HG03571 (cell line): Measurements from ENCODE around the gene RDX.

Experiments used
- ATAC-seq: cut with Tn5 transposase; IDR thresholded peaks from one replicate; pipeline ENCODE4 v1.9.1; 2021; ENCODE audit not compliant: unreplicated experiment

RDX gene

GRCh38 chr11:110133160-110133559, 163.3 kb downstream of the RDX start:
- no peak for ATAC-seq

- ATAC-seq = no peak
Measured at GRCh38 chr11:110131386-110132123, 164.9 kb downstream of the RDX start.

- no peak for ATAC-seq
Measured at GRCh38 chr11:110130642-110131238, 165.7 kb downstream of the RDX start.

GRCh38 chr11:110128161-110128560, 168.3 kb downstream of the RDX start:
- no peak for ATAC-seq

GRCh38 chr11:110126936-110127335, 169.5 kb downstream of the RDX start:
- ATAC-seq = no peak

GRCh38 chr11:110125632-110126031, 170.8 kb downstream of the RDX start:
- ATAC-seq = no peak
